HEK293 (cell line): ENCODE measurements around the gene SLC35E1.

Experiments used
- YY1 ChIP-seq: fragments of 450-650 bp; formaldehyde crosslinking; IDR thresholded peaks from 2 replicates; pipeline ENCODE4 v1.5.1; 2018; ENCODE audit warnings: missing biosample characterization, missing genetic modification characterization
- ZNF138 ChIP-seq: fragments of 450-650 bp; formaldehyde crosslinking; IDR thresholded peaks from 2 replicates; pipeline ENCODE4 v1.5.1; 2016; ENCODE audit warnings: missing biosample characterization, missing genetic modification characterization, borderline replicate concordance
- ZNF175 ChIP-seq: fragments of 450-650 bp; formaldehyde crosslinking; IDR thresholded peaks from 2 replicates; pipeline ENCODE4 v1.5.1; 2016; ENCODE audit warnings: missing biosample characterization, missing genetic modification characterization
- ZNF555 ChIP-seq: fragments of 450-650 bp; formaldehyde crosslinking; conservative IDR thresholded peaks from 2 replicates; pipeline ENCODE4 v1.5.1; 2017; ENCODE audit warnings: missing biosample characterization, mild to moderate bottlenecking, missing genetic modification characterization, inconsistent platforms
- TF ChIP-seq, protein P1 (sequence below): fragments of 450-650 bp; formaldehyde crosslinking; IDR thresholded peaks from 2 replicates; pipeline ENCODE4 v1.5.1; 2016; ENCODE audit warnings: missing biosample characterization, missing genetic modification characterization
- TF ChIP-seq, protein P2 (sequence below): fragments of 450-650 bp; formaldehyde crosslinking; IDR thresholded peaks from 2 replicates; pipeline ENCODE4 v1.5.1; 2016; ENCODE audit warnings: missing biosample characterization, missing genetic modification characterization
- TF ChIP-seq, protein P3 (sequence below): fragments of 450-650 bp; formaldehyde crosslinking; IDR thresholded peaks from 2 replicates; pipeline ENCODE4 v1.5.1; 2017; ENCODE audit warnings: missing biosample characterization, mild to moderate bottlenecking, missing genetic modification characterization, moderate library complexity
- TF ChIP-seq, protein P4 (sequence below): fragments of 450-650 bp; formaldehyde crosslinking; IDR thresholded peaks from 2 replicates; pipeline ENCODE4 v1.5.1; 2016; ENCODE audit warnings: missing biosample characterization, missing genetic modification characterization

DNA sequence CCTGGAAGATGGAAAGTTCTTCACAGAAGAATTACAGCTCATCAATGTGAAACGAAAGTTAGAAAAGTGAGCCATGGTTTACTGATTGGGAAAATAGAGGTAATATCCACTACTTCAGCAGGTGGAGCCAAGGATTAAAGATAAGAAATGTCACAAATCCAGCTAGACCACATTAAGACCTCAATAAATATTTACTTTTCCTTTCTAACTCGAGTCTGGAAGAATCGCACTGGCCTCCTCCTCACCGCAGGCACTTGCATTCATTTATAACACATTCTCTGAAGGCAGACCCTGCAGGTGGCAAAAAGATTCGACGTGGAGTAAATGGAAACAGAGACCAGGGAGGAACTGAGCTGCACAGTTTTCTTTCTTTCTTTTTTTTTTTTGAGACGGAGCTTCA is 7.4 kb downstream of the SLC35E1 start:
- TF ChIP-seq, protein P1, sequence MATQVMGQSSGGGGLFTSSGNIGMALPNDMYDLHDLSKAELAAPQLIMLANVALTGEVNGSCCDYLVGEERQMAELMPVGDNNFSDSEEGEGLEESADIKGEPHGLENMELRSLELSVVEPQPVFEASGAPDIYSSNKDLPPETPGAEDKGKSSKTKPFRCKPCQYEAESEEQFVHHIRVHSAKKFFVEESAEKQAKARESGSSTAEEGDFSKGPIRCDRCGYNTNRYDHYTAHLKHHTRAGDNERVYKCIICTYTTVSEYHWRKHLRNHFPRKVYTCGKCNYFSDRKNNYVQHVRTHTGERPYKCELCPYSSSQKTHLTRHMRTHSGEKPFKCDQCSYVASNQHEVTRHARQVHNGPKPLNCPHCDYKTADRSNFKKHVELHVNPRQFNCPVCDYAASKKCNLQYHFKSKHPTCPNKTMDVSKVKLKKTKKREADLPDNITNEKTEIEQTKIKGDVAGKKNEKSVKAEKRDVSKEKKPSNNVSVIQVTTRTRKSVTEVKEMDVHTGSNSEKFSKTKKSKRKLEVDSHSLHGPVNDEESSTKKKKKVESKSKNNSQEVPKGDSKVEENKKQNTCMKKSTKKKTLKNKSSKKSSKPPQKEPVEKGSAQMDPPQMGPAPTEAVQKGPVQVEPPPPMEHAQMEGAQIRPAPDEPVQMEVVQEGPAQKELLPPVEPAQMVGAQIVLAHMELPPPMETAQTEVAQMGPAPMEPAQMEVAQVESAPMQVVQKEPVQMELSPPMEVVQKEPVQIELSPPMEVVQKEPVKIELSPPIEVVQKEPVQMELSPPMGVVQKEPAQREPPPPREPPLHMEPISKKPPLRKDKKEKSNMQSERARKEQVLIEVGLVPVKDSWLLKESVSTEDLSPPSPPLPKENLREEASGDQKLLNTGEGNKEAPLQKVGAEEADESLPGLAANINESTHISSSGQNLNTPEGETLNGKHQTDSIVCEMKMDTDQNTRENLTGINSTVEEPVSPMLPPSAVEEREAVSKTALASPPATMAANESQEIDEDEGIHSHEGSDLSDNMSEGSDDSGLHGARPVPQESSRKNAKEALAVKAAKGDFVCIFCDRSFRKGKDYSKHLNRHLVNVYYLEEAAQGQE (tag by site-specific recombination): no peak
- TF ChIP-seq, protein P2, sequence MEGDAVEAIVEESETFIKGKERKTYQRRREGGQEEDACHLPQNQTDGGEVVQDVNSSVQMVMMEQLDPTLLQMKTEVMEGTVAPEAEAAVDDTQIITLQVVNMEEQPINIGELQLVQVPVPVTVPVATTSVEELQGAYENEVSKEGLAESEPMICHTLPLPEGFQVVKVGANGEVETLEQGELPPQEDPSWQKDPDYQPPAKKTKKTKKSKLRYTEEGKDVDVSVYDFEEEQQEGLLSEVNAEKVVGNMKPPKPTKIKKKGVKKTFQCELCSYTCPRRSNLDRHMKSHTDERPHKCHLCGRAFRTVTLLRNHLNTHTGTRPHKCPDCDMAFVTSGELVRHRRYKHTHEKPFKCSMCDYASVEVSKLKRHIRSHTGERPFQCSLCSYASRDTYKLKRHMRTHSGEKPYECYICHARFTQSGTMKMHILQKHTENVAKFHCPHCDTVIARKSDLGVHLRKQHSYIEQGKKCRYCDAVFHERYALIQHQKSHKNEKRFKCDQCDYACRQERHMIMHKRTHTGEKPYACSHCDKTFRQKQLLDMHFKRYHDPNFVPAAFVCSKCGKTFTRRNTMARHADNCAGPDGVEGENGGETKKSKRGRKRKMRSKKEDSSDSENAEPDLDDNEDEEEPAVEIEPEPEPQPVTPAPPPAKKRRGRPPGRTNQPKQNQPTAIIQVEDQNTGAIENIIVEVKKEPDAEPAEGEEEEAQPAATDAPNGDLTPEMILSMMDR (tag by site-specific recombination): no peak
- TF ChIP-seq ZNF555 (tag by site-specific recombination) (no peak), ZNF175 (tag by site-specific recombination) (no peak), YY1 (tag by site-specific recombination) (no peak), ZNF138 (tag by site-specific recombination) (no peak)
- TF ChIP-seq, protein P3, sequence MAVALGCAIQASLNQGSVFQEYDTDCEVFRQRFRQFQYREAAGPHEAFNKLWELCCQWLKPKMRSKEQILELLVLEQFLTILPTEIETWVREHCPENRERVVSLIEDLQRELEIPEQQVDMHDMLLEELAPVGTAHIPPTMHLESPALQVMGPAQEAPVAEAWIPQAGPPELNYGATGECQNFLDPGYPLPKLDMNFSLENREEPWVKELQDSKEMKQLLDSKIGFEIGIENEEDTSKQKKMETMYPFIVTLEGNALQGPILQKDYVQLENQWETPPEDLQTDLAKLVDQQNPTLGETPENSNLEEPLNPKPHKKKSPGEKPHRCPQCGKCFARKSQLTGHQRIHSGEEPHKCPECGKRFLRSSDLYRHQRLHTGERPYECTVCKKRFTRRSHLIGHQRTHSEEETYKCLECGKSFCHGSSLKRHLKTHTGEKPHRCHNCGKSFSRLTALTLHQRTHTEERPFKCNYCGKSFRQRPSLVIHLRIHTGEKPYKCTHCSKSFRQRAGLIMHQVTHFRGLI (tag by site-specific recombination): no peak
- TF ChIP-seq, protein P4, sequence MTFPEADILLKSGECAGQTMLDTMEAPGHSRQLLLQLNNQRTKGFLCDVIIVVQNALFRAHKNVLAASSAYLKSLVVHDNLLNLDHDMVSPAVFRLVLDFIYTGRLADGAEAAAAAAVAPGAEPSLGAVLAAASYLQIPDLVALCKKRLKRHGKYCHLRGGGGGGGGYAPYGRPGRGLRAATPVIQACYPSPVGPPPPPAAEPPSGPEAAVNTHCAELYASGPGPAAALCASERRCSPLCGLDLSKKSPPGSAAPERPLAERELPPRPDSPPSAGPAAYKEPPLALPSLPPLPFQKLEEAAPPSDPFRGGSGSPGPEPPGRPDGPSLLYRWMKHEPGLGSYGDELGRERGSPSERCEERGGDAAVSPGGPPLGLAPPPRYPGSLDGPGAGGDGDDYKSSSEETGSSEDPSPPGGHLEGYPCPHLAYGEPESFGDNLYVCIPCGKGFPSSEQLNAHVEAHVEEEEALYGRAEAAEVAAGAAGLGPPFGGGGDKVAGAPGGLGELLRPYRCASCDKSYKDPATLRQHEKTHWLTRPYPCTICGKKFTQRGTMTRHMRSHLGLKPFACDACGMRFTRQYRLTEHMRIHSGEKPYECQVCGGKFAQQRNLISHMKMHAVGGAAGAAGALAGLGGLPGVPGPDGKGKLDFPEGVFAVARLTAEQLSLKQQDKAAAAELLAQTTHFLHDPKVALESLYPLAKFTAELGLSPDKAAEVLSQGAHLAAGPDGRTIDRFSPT (tag by site-specific recombination): no peak
